NCI-H82 treated with DMSO at 0.1 percent for 48 hours (cell line): ENCODE data around the gene PDIA3.
A peak's percentile ranks its signal among the peaks of the same experiment; 100 is the strongest.
"Not testable (repeated sequence)": the region's sequence is repeated elsewhere in the genome, so short reads cannot be mapped to it uniquely, and the experiment has no call there.

ENCODE experiments used
- DNase-seq: peaks from one replicate; lab custom pipeline; 2025; ENCODE audit not compliant: unreplicated experiment; lab: John Stamatoyannopoulos, UW

Gene PDIA3

DNA sequence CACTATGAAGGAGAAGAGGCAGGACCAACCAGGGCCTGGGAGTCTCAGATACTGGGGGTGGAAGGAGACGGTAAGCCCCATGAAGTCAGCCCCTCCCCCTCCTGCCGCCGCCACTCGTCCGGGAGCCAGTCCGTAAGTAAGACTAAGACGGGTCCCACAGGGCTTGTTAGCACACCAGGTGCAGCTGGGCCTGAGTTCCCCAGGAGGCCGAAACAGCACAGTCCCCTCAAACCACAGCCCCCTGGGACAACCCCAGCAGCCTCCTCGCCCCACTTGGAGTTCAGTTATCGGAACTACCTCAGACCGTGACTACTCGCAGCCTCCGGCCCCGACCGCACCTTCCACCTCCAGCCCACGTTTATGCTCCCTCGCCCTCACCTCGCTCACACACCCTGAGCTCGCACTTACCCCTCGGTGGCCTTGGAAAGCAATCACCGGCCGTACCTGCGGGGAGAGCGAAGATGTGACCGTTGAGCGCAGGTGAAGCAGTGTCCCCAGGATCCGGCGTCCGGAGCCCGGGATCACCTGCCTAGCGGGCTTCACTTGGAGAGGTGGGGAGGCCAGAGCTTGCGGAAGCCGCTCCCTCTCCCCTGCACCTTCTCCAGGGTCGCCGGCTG lies 30.0 kb downstream of the PDIA3 start:
- peak; percentile 37 for DNase-seq

DNA sequence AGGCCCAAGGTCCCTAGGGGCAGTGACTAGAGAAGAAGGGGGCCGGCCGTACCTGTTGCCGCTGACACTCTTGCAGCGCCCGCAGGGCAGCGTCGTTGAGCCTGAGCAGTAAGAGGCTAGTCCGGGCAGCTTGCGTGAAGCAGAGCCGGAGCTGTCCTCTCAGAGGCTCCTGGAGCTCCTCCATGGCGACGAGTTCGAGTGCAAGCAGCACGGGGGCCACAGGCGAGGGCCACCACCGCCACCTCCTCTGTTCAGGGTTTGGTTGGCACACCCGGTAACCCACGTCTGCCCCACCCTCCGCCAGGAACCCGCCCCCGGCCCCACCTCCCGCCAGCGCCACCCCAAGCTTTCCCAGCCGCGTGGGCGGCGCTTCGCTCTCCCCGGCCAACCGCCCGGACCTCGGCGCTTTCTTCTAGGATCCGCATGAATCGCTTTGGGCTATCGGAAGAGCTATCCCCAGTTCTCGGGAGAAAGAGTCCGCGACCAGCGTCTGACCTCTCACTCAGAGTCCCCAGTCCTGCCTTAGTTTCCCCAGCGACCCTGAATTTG lies 30.6 kb downstream of the PDIA3 start, which contains the start of gene ELL3:
Gene ELL3, minus strand, starts transcription at position 249 of the 549 bp plus-strand sequence. Its CDS starts 65 bp downstream, at position 184.
- DNase-seq, result peak; percentile 43

DNA sequence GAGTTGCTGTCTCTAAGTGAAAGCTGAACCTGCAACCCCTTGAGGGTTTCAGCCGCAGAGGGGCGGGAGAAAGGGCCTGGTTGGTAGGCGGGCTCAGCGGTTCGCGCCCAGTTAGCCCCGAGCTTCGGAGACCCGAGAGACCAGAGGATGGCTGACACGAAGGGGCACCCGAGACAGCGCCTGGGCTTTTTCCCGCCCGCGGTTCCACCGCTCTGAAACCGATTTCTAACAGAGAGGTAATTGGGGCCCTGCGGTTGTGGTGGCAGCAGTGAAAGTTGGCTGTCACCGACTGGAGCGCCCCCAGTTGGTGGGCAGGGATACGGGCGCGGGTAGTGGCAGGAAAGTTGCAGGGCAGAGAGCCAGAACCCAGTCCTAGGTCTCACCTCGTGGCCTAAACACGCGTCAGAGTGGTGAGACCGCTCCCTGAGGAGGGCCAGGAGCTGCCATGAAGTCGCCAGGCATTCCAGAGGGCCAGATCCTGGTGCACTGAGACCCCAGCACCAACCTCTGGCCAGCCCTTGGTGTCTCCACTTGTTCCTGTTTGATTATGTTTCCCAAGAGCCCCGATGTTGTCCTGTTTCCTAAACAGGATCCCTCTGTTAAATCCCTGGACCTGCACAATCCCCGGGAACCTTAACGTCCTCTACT lies 31.2 kb downstream of the PDIA3 start:
- DNase-seq, result peak; percentile 55

DNA sequence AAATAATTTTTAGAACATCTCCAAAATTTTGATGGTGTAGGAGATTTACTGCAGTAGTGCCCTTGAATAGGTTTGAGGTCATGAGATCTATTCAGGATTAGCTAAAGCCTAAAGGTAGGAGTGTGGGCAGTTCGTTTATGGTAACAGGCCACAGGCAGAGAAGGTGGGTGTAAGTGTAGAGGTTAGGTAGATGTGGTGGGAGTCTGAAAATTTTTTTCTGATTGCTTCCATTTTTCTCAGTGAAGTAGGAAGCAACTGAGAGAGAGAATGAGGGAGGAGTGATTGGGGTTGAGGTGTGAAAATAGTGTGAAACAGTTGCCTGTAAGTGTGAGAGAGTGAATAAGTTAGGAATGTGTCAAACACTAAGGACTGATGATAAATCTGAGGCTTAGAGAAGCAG lies 32.8 kb downstream of the PDIA3 start:
- DNase-seq, result no peak

DNA sequence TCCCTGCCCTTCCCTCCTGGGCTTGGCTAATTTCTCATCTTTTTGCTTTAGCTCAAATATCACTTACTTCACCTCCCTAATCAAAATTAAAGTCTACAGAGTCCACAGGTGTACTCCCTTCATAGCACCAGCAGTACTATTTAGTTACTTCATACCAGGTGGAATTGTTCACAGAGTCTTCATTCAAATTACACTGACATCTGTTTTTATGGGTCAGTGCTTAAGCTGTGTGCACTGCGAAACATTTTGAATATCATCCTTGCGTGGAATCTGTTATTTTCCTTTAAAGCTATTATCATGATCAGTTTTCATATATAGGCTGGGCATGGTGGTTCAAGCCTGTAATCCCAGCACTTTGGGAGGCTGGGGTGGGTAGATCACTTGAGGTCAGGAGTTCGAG lies 43.2 kb downstream of the PDIA3 start:
- no peak for DNase-seq

DNA sequence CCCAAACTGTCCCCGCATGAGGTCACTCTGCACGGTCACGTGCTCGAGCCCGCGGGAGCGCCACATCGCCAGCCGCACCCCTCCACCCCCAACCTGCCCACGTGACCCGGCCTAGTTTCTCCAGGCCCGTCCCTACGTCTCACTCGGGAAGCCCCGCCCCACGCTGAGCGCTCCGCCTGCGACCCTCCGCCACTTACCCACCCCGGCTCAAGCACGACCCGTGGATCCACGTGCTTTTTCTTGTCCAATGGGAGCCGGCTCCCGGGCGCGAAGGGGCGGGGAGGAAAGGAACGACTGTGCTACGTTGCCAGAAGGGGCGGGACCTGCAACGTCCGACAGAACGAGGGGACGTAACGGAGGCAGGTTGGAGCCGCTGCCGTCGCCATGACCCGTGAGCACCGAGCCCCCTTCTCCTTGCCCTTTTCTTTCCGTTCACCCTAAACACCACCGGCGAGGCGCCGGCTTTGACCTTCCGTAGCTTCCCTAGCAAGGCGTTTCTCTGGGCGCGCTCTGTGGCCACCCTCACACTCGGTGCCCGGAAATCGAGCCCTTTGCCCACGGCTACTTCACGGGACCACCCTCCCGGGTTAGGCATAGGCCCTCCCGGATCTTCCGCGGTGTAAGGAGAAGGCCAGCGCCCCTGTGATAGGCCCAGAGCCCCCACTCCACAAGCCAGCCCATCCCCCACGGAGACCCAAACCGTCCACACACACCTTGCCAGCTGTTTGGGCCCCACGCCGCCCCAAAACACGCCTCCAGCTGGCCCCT lies 45.9 kb downstream of the PDIA3 start, which contains the start of gene SERF2:
Gene SERF2, plus strand, starts transcription at position 328 of the 768 bp plus-strand sequence. Its CDS starts 57 bp downstream, at position 385.
- DNase-seq, result peak; percentile 94

DNA sequence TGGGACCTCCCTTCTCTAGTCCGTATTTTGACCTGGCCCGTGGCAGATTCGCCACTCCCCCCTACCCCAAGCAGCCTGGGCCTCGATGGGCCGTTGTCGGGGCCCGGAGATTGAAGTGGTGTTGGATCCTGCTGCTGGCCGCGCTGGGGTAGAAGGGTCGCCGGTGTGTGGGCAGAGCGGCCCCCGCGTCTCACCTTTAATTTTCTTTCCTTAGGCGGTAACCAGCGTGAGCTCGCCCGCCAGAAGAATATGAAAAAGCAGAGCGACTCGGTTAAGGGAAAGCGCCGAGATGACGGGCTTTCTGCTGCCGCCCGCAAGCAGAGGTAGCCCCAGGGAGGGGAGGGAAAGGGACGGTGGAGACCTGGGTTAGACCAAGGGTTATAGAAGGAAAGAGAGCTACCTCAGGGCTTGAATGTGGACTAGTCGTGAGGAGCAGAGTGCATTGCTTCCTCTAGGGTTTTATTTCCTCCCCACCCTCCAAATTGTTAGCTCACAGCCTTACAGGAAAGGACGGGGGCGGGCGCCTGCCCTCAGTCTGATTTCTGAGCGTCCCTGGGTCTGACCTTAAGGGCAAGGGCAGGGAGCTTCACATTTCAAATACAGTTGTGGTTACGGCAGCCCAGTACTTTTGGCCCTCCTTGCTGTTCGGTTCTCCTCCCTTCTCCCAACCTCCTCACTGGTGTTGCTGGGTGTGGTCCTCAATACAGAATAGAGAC lies 46.7 kb downstream of the PDIA3 start:
- DNase-seq, result no peak

DNA sequence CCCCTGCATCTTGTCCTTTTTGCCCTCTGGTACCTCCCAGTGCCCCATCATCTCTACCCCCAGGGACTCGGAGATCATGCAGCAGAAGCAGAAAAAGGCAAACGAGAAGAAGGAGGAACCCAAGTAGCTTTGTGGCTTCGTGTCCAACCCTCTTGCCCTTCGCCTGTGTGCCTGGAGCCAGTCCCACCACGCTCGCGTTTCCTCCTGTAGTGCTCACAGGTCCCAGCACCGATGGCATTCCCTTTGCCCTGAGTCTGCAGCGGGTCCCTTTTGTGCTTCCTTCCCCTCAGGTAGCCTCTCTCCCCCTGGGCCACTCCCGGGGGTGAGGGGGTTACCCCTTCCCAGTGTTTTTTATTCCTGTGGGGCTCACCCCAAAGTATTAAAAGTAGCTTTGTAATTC lies 47.4 kb downstream of the PDIA3 start:
- DNase-seq, result no peak

DNA sequence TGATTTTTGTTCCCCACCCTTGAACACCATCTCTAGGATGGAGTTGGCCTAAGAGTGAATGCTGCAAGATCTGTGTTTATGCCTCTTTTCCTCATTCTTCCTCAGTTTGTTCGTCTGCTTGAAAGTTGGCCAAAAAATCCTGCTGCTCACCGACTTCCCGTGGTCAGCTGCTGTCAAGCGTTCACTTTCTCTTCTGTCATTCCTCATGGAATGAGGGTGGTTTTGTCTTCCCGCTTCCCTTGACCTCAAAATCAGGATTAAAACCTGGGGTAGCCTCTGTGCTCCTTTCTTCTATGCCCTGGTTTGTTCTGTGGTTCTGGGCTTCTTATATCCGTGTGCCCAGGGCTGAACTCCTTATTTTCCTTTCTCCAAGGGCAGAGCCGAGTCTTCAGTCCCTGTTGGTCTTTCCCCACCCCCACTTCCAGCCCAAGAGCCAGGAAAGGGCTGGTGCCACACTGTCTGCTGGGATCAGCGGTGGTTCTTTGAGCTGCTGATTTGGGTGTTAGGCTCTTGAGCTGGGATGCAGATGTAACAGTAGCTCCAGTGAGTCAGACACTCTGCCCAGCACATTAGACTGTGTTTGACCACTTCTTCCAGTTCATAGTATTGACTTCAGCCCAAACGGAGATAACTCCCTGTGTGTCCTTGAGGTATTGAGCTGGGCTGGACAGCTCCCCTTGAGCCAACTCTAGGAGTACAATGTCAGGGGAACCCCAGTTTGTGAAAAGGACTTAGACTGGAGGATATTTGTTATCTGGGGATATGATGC lies 48.2 kb downstream of the PDIA3 start:
- DNase-seq, result no peak

DNA sequence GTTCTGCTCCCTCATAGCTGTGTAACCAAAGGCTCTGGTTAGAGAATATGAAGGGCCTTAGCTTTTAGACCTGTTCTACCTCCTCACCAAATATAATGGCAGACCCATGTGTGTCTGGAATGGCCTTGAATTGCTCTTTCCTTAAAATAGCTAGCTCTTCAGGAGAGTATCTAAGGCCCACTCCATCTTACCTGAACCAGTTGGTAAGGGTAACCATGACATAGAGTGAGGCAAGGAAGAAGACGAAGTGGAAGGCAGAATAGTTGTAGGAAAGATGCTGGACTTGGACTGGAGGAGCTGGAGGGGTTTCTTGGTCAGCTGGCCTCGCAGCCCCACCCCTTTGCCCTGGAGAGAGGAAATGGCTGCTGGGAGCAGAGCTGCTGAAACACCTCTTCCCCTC lies 49.0 kb downstream of the PDIA3 start:
- DNase-seq, result no peak

DNA sequence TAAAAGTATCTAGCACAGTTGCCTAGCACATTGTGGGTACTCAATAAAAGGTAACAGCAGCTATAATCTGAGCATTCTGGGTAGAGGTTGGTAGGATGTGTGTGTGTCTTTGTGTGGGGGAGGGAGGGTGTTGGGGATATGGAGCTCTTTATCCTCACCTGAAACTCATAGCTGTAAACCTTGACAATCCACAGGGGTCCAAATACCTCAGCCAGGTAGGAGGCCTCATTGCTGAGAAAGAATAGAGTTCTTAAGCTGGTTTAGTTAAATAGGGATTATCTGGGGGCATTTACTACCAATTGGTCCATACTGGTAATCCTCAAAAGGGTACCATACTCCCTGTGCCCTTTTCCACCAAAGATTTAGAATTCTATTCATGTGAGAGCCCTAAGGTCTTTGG lies 49.8 kb downstream of the PDIA3 start:
- no peak for DNase-seq

DNA sequence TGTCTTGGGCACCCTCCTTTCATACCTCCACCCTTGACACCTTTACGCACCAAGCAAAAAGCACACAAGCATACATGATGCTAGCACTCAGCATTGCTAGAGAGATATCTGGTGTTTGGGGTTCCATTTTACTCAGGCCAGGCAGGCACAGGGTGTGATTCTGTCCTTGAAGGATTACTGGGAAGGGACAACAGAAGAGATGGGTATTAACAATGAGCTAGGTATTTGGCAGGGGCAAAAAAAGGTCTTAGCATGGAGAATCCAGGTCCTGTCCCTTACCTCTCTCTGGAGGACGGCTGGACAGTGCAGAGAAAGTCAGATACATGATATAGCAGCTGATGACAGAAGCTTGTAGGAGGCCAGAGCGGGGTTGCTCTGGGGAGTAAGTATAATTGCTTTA lies 50.3 kb downstream of the PDIA3 start:
- DNase-seq, result no peak

DNA sequence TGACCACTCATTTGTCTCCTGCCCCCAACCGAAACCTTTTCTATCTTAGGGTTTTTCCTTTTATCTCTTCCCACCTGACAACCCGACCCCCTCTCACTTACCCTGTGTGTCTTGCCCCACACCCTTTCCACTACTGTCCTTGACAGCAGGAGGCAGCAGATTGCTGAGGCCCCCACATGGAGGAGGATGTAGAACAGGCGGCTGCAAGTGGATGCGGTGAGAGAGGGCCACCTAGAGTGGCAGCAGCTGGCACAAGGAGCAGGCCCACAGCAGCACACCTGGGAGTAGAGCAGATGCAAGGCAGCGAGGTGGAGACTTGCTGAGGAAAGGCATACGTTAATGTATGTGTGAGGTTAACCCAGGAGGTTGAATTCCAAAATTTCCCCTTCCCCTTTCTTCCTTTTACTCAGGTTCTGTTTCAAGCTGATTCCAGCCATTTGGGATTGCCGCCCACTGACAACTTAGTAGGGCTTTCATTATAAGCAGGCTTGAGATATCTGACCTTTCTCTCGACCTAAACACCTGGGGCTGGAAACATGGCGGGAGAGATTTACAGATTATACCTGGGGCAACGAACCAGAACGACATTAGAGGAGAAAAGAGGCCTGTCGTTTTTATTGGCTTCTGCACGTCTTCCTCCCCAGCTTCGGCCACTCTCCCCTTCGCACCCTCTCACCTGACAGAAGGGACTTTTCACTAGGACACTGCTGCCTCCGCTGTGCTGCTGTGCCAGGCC lies 53.1 kb downstream of the PDIA3 start:
- DNase-seq, result peak; percentile 48

DNA sequence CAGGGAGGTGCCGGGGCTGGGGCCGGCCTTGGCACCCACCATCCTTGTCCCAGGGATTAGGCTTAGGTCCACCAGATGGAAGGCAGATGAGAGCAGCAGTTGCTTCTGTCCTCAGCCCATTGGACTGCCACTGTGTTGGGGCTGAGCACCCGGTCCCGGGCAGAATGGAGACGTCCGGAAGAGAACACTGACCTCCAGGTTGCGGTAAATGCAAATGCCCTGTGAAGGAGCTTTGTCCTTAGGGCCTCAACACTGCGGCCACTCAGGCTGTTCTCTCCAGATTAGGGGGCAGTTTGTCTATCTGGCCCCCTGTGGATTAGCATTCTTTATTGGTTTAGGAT lies 53.7 kb downstream of the PDIA3 start, which contains the start of gene SERINC4:
Gene SERINC4, minus strand, starts transcription at position 276 of the 341 bp plus-strand sequence. Its CDS starts 234 bp downstream, at position 42.
- no peak for DNase-seq

DNA sequence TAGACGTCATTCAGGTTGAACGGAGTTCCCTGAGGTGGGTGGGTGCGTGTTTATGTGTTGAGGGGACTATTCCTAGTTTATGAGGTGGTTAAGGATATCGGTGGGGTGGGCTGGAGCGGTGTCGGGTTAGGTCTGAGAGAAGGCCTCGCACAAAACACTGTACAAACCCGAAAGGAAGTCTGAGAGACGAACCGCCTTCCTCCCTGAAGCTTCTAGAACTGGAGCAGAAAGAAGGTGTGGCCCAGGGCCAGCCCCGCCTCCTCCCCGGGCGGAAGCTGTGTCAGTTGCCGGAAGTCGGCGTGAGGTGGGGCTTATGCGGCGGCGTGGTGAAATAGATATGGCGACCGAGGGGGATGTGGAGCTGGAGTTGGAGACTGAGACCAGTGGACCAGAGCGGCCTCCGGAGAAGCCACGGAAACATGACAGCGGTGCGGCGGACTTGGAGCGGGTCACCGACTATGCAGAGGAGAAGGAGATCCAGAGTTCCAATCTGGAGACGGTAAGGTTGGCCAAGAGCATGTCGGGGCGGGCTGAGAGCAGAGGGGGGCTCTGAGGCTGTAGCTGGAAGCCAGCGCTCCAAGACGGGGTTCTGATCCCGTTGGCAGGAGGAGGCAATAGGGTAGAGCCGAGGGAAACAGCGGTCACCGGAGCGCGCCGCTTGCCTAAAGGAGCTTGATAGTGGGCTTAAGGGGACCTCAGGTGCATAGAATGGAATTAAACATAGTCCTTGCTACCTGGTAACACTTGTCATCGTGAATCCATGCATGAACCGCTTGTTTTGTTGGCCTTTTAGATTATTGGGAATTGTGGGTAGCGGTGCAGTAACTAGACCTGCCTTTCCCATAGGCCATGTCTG lies 54.3 kb downstream of the PDIA3 start, which contains the start of gene HYPK:
Gene HYPK, plus strand, starts transcription at position 314 of the 856 bp plus-strand sequence. Its CDS starts 24 bp downstream, at position 338.
- peak; percentile 96 for DNase-seq

DNA sequence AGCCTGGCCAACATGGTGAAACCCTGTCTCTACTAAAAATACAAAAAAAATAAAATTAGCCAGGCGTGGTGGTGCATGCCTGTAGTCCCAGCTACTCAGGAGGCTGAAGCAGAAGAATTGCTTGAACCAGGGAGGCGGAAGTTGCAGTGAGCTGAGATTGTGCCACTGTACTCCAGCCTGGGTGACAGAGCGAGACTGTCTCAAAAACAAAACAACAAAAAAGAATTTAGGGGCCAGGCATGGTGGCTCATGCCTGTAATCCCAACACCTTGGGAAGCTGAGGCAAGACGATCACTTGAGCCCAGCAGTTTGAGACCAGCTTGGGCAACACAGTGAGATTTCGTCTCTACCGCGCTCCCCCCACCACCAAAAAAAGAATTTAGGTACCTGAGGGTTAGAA lies 56.4 kb downstream of the PDIA3 start:
- not testable (repeated sequence) for DNase-seq

DNA sequence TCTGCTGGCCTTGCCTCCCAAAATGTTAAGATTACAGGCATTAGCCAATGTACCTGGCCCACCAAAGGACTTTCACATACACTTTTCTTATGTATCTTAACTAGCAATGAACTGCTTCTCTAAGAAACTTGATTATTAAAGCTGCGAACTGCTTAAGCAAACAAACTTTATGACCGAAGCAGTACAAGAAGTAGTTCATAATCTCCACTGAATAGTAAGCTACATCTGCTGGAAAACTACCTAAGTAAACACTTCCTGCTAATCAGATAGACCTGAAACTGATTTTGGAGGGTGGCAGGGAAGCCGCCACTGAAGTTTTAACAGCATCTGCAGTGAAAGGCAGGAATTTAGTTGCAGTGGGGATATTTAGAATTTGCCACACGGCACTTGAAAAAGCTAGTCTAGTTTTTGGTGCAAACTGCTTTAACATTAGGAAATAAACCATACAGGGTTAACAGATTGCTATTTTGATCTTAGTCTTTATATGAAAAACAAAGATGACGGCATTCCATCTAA lies 62.3 kb downstream of the PDIA3 start:
- DNase-seq, result no peak

DNA sequence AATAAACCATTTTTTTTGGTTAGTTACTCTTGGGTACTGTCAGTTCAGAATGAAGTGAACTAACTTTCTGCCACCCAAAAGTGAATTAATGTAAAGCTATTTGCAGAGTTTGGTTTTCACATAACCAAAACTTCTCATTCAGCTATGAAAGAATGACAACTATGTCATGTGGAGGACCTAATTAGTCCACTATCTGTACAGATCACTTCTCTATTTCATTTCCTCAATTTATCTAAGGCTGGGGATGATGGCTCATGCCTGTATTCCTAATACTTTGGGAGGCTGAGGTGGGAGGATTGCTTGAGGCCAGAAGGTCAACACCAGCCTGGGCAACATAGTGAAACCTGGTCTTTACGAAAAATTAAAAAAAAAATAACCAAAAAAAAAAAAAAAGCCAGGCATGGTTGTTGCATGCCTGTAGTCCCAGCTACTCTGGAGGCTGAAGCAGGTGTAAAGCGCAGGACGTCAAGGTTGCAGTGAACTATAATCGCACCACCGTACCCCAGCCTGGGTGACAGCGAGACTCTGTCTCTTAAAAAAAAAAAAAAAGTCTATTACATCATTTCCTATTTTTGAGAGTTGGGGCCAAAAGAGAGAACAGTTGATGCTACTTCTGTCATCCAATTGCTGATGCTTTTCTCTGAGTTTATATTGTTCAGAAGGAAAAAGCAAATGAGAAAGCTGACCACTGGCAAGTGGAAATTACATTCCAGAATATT lies 62.9 kb downstream of the PDIA3 start:
- no peak for DNase-seq
